ENCODE results near the gene SH2D2A. TPM values are rescaled to one million over a fixed set of nuclear protein-coding genes. Genes with fewer than 3 reads are reported as not detected.

Gene SH2D2A
- total RNA-seq, 2 donors from 2014 or later: 2.4 to 7.7 TPM

- DNase-seq: peak; percentile 93
- peak overlapping the region; percentile 69 for H3K4me3 ChIP-seq (ENCODE audit: low read length)
- H3K27me3 Mint-ChIP-seq (ENCODE audit: insufficient read depth): peaks cover 63% of the 10 kb centered on the region
- peak overlapping the region; percentile 55 for H3K27ac Mint-ChIP-seq
- H3K36me3 Mint-ChIP-seq (ENCODE audit: low read depth): no peaks in the 10 kb centered on the region
- H3K27me3 ChIP-seq (ENCODE audit: control insufficient read depth, insufficient read depth, low read length, poor library complexity, severe bottlenecking): peaks cover 30% of the 10 kb centered on the region
- WGBS, 2 experiments (ENCODE audit: insufficient coverage in 1 of 2, insufficient read length in 1 of 2): 11 to 20% methylated on average over 28 to 60 of the region's 60 CpGs
- H3K4me1 Mint-ChIP-seq: peaks cover 11% of the 10 kb centered on the region
- H3K36me3 ChIP-seq (ENCODE audit: control insufficient read depth, insufficient read depth, low read length): no peaks in the 10 kb centered on the region
- H3K4me3 Mint-ChIP-seq: peak overlapping the region; percentile 45
- H3K4me1 ChIP-seq (ENCODE audit: control insufficient read depth, insufficient read depth, low read length): no peaks in the 10 kb centered on the region
- TF ChIP-seq CTCF (conservative IDR thresholded peaks at IDR 0.05): peak; percentile 71
- no peak overlapping the region for H3K27ac ChIP-seq (ENCODE audit: low read depth, low read length)
- H3K9me3 Mint-ChIP-seq: no peaks in the 10 kb centered on the region
- H3K9me3 ChIP-seq (ENCODE audit: control insufficient read depth, low read length): no peaks in the 10 kb centered on the region
- peak overlapping the region; percentile 15 for H3K9ac ChIP-seq (ENCODE audit: extremely low read depth, low read length, poor library complexity, severe bottlenecking)
Observed at GRCh38 chr1:156813750-156814570, 2.7 kb downstream of the SH2D2A start.

GRCh38 chr1:156813298-156813697, 3.4 kb downstream of the SH2D2A start:
- H3K36me3 Mint-ChIP-seq (ENCODE audit: low read depth): no peaks in the 10 kb centered on the region
- no peaks in the 10 kb centered on the region for H3K9me3 Mint-ChIP-seq
- no peak for TF ChIP-seq CTCF (conservative IDR thresholded peaks at IDR 0.05)
- DNase-seq: no peak
- peaks cover 60% of the 10 kb centered on the region for H3K27me3 Mint-ChIP-seq (ENCODE audit: insufficient read depth)
- H3K4me3 Mint-ChIP-seq: peak overlapping the region; percentile 45
- Histone ChIP-seq H3K27me3 (ENCODE audit: control insufficient read depth, insufficient read depth, low read length, poor library complexity, severe bottlenecking) (peaks cover 30% of the 10 kb centered on the region), H3K36me3 (ENCODE audit: control insufficient read depth, insufficient read depth, low read length) (no peaks in the 10 kb centered on the region), H3K9me3 (ENCODE audit: control insufficient read depth, low read length) (no peaks in the 10 kb centered on the region), H3K4me1 (ENCODE audit: control insufficient read depth, insufficient read depth, low read length) (no peaks in the 10 kb centered on the region), H3K4me3 (ENCODE audit: low read length) (peak overlapping the region; percentile 69), H3K27ac (ENCODE audit: low read depth, low read length) (no peak overlapping the region), H3K9ac (ENCODE audit: extremely low read depth, low read length, poor library complexity, severe bottlenecking) (peak overlapping the region; percentile 15)
- WGBS, 2 experiments (ENCODE audit: insufficient coverage in 1 of 2, insufficient read length in 1 of 2): 66 to 68% methylated on average over 5 to 10 of the region's 10 CpGs
- peaks cover 11% of the 10 kb centered on the region for H3K4me1 Mint-ChIP-seq
- peak overlapping the region; percentile 18 for H3K27ac Mint-ChIP-seq

GRCh38 chr1:156812293-156812990, 4.2 kb downstream of the SH2D2A start:
- 93 to 96% methylated on average over 6 to 10 of the region's 10 CpGs for WGBS, 2 experiments (ENCODE audit: insufficient coverage in 1 of 2, insufficient read length in 1 of 2)
- H3K9me3 Mint-ChIP-seq: no peaks in the 10 kb centered on the region

More at GRCh38 chr1:156812293-156812990, 4.2 kb downstream of the SH2D2A start:
- Histone ChIP-seq H3K4me3 (ENCODE audit: low read length) (no peak overlapping the region), H3K27me3 (ENCODE audit: control insufficient read depth, insufficient read depth, low read length, poor library complexity, severe bottlenecking) (peaks cover 30% of the 10 kb centered on the region), H3K36me3 (ENCODE audit: control insufficient read depth, insufficient read depth, low read length) (no peaks in the 10 kb centered on the region), H3K9me3 (ENCODE audit: control insufficient read depth, low read length) (no peaks in the 10 kb centered on the region), H3K27ac (ENCODE audit: low read depth, low read length) (no peak overlapping the region), H3K4me1 (ENCODE audit: control insufficient read depth, insufficient read depth, low read length) (no peaks in the 10 kb centered on the region), H3K9ac (ENCODE audit: extremely low read depth, low read length, poor library complexity, severe bottlenecking) (no peak overlapping the region)
- DNase-seq: no peak
- Mint-ChIP-seq H3K27me3 (ENCODE audit: insufficient read depth) (peaks cover 65% of the 10 kb centered on the region), H3K36me3 (ENCODE audit: low read depth) (no peaks in the 10 kb centered on the region), H3K4me3 (no peak overlapping the region), H3K4me1 (peaks cover 11% of the 10 kb centered on the region), H3K27ac (no peak overlapping the region)
- no peak for TF ChIP-seq CTCF (conservative IDR thresholded peaks at IDR 0.05)

Data from endodermal cell (in vitro differentiated cells).